GM12873 (cell line): Measurements from ENCODE around the gene NUP214.

ENCODE experiments used
- TF ChIP-seq, protein P1 (sequence below): IDR thresholded peaks from 2 replicates; pipeline ENCODE4 v1.5.1; 2012; ENCODE audit warnings: low read depth, mild to moderate bottlenecking, moderate library complexity, low read length, control low read depth; ENCODE audit not compliant: insufficient read depth; ENCODE audit errors: missing control alignments

NUP214 gene

DNA sequence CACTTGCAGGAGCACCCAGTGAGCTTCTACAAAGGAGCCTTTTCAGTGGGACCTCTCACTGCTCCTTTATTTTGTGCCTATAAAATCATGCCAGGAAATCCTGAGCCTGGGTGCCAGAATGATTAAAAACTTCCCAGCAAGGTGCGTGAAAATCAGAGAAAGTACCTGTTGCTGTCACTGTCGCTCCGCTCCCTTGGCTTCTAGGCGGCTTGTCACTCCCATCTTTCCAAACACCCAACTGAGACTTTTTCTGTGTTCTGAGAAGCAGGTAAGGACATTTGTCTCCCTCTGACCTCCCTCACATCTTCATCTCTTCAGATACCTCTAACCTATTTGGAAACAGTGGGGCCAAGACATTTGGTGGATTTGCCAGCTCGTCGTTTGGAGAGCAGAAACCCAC lies 97.1 kb downstream of the NUP214 start:
- TF ChIP-seq, protein P1, sequence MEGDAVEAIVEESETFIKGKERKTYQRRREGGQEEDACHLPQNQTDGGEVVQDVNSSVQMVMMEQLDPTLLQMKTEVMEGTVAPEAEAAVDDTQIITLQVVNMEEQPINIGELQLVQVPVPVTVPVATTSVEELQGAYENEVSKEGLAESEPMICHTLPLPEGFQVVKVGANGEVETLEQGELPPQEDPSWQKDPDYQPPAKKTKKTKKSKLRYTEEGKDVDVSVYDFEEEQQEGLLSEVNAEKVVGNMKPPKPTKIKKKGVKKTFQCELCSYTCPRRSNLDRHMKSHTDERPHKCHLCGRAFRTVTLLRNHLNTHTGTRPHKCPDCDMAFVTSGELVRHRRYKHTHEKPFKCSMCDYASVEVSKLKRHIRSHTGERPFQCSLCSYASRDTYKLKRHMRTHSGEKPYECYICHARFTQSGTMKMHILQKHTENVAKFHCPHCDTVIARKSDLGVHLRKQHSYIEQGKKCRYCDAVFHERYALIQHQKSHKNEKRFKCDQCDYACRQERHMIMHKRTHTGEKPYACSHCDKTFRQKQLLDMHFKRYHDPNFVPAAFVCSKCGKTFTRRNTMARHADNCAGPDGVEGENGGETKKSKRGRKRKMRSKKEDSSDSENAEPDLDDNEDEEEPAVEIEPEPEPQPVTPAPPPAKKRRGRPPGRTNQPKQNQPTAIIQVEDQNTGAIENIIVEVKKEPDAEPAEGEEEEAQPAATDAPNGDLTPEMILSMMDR: no peak

GRCh38 chr9:131226226-131226625 lies 100.8 kb downstream of the NUP214 start:
- TF ChIP-seq, protein P1: no peak

DNA sequence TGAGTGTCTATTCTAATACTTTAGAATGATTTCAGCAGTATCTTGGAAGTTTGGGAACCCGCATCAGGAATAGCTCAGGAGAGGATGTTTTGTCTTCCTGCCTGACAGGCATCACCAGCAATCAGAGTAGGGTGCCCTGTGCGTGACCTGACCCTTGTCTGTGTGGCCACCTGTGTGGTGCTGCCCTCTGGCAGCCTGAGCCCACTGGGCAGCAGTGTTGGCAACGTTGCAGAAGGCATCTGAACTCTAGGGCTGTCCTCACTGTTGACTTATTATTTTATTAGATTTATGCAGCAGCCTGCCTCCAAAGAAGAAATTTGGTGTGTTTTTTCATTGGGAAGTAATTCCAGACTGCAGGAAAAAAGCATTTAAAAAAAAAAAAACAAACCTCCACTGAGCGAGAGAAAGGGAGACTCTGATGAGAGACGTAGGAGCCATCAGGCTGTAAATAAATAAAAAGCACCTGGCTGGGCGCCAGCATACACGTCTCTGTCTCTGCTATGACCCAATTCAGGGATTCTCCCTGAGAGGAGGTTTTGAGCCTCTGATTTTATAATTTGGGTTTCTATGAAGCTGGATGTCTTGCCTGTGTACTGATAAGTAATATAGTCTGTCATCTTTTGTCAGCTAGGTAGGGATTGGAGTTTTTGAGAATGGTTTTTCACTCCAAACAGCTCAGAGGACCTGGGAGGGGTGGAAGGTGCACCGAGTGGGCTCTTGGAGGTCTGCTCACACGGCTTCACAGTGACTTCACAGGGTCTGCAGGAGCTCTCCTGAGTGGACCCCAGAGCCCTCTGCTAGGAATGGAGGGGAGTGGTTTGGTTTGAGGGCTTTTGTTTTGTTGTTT lies 101.9 kb downstream of the NUP214 start:
- TF ChIP-seq, protein P1: no peak

- TF ChIP-seq, protein P1: no peak
Measured at GRCh38 chr9:131227959-131228460, 102.6 kb downstream of the NUP214 start.

DNA sequence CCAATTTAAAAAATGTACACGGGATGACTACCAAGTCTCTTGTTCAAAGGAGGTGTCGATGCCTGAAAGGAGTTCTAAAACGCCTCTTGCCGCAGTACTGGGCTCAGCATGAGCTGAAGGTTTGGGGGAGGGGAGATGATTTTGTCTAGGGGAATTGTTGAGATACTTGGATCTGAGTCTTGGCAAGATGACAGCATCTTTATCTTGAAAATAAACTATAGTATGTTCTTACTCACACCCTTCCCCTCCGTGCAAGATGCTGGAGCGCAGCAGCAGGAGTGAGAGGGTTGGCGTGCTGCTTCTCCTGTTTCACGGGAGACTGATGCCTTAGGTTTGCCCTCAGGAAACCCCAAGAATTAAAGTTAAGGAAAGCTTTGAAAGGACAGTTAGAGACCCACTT lies 103.6 kb downstream of the NUP214 start:
- TF ChIP-seq, protein P1: no peak

DNA sequence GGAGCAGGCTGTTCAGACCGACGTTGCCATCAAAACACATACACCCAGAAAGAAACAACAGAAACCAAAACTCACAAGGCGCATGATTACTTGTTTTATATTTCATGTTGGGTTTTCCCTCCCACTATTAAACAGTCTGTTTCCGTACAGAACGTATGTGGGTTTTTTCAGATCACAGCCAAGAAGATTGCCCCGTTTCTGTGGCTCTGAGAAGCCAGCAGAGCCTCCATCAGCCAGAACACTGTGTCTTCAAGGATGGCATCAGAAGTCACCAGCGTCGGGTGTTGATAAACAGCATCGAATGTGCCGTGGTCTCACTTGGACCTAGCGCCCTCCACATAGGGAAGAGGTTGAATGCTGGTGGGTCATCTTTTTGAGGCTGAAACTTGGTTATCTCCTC lies 108.2 kb downstream of the NUP214 start:
- TF ChIP-seq, protein P1: no peak

GRCh38 chr9:131233995-131234394 lies 108.6 kb downstream of the NUP214 start:
- TF ChIP-seq, protein P1: no peak
